Measurements from ENCODE around the gene EIF5. TPM values are rescaled to one million over a fixed set of nuclear protein-coding genes. Genes with fewer than 3 reads are reported as not detected.

Gene EIF5
- 100 to 1,000 TPM; 498 to 670 (median 594) TPM for total RNA-seq
- total RNA-seq (2013): 293 TPM

GRCh38 chr14:103333754-103334643 is at the start of gene EIF5:
TSS of gene EIF5 (plus strand) at chr14:103334237. CDS start at chr14:103335861, 1,624 bp downstream.
- Histone ChIP-seq H3K4me3 (ENCODE audit: low read length) (peak within 1 kb of the TSS; percentile 95), H3K9me3 (ENCODE audit: control insufficient read depth, insufficient read depth, low read length) (no peaks in the 10 kb centered on the region), H3K27ac (ENCODE audit: low read length) (peak within 1 kb of the TSS; percentile 98), H3K27me3 (ENCODE audit: control insufficient read depth, insufficient read depth, low read length) (no peaks in the 10 kb centered on the region), H3K36me3 (ENCODE audit: control insufficient read depth, insufficient read depth, low read length) (peaks cover 36% of the 10 kb centered on the region), H3K4me1 (ENCODE audit: control insufficient read depth, insufficient read depth, low read length) (peaks cover 30% of the 10 kb centered on the region)
- under 1% methylated on average over 103 of the region's 103 CpGs for WGBS (ENCODE audit: insufficient coverage)
- peak; percentile 82 to 94 (median 87) for ATAC-seq
- H3K9me3 Mint-ChIP-seq: no peaks in the 10 kb centered on the region
- DNase-seq: peak; percentile 98 to 100
- intact Hi-C loops (cut with micrococcal nuclease): loop anchor here (1.0 kb wide), 1 partner anchor 51 kb away; the partner anchor contains the start of gene MARK3
- peaks cover 28% of the 10 kb centered on the region for H3K36me3 Mint-ChIP-seq
- peak; percentile 44 for TF ChIP-seq CTCF (IDR thresholded peaks at IDR 0.05)
- peak within 1 kb of the TSS; percentile 92 to 99 for H3K27ac Mint-ChIP-seq
- H3K4me1 Mint-ChIP-seq: peaks cover 34 to 41% of the 10 kb centered on the region in 2 donors
- no peaks in the 10 kb centered on the region for H3K27me3 Mint-ChIP-seq (ENCODE audit: low read depth in 2 of 2)
- peak within 1 kb of the TSS; percentile 96 for H3K4me3 Mint-ChIP-seq

GRCh38 chr14:103284574-103285467 is 49.2 kb upstream of the EIF5 start:
- Mint-ChIP-seq H3K4me3 (no peak overlapping the region), H3K4me1 (no peaks in the 10 kb centered on the region), H3K36me3 (no peaks in the 10 kb centered on the region), H3K9me3 (no peaks in the 10 kb centered on the region), H3K27me3 (ENCODE audit: low read depth in 2 of 2) (peaks cover 33 to 43% of the 10 kb centered on the region in 2 donors), H3K27ac (no peak overlapping the region)
- no peaks in the 10 kb centered on the region for H3K4me1 ChIP-seq (ENCODE audit: control insufficient read depth, insufficient read depth, low read length)
- no peak for DNase-seq
- 69% methylated on average over 9 of the region's 9 CpGs for WGBS (ENCODE audit: insufficient coverage)
- H3K9me3 ChIP-seq (ENCODE audit: control insufficient read depth, insufficient read depth, low read length): no peaks in the 10 kb centered on the region
- H3K27me3 ChIP-seq (ENCODE audit: control insufficient read depth, insufficient read depth, low read length): peaks cover 7% of the 10 kb centered on the region
- H3K36me3 ChIP-seq (ENCODE audit: control insufficient read depth, insufficient read depth, low read length): no peaks in the 10 kb centered on the region
- no peak overlapping the region for H3K4me3 ChIP-seq (ENCODE audit: low read length)
- intact Hi-C loops (cut with micrococcal nuclease): no loop called here
- no peak overlapping the region for H3K27ac ChIP-seq (ENCODE audit: low read length)
- no peak for ATAC-seq
- no peak for TF ChIP-seq CTCF (IDR thresholded peaks at IDR 0.05)

- Mint-ChIP-seq H3K27me3 (ENCODE audit: low read depth in 2 of 2) (peaks cover 25 to 39% of the 10 kb centered on the region in 2 donors), H3K9me3 (no peaks in the 10 kb centered on the region), H3K4me1 (no peaks in the 10 kb centered on the region), H3K36me3 (no peaks in the 10 kb centered on the region), H3K4me3 (no peak overlapping the region), H3K27ac (no peak overlapping the region)
- TF ChIP-seq CTCF (IDR thresholded peaks at IDR 0.05): no peak
- no peak for DNase-seq
- H3K36me3 ChIP-seq (ENCODE audit: control insufficient read depth, insufficient read depth, low read length): no peaks in the 10 kb centered on the region
- no peaks in the 10 kb centered on the region for H3K9me3 ChIP-seq (ENCODE audit: control insufficient read depth, insufficient read depth, low read length)
- no peak overlapping the region for H3K27ac ChIP-seq (ENCODE audit: low read length)
- ATAC-seq: no peak
- no peaks in the 10 kb centered on the region for H3K4me1 ChIP-seq (ENCODE audit: control insufficient read depth, insufficient read depth, low read length)
- H3K27me3 ChIP-seq (ENCODE audit: control insufficient read depth, insufficient read depth, low read length): peaks cover 2% of the 10 kb centered on the region
- no peak overlapping the region for H3K4me3 ChIP-seq (ENCODE audit: low read length)
- WGBS (ENCODE audit: insufficient coverage): 83% methylated on average over 1 of the region's 2 CpGs
- intact Hi-C loops (cut with micrococcal nuclease): no loop called here
Measured at GRCh38 chr14:103286460-103286859, 47.6 kb upstream of the EIF5 start.
